Activated naive CD4-positive, alpha-beta T cell treated with Interleukin-2 at 50 U/mL for 16 hours (primary cell): Measurements from ENCODE around the gene EXOC3L4.

Source experiments
- DNase-seq: peaks from one replicate; pipeline ENCODE4 v3.0.0-alpha.2; 2020

Gene EXOC3L4

DNA sequence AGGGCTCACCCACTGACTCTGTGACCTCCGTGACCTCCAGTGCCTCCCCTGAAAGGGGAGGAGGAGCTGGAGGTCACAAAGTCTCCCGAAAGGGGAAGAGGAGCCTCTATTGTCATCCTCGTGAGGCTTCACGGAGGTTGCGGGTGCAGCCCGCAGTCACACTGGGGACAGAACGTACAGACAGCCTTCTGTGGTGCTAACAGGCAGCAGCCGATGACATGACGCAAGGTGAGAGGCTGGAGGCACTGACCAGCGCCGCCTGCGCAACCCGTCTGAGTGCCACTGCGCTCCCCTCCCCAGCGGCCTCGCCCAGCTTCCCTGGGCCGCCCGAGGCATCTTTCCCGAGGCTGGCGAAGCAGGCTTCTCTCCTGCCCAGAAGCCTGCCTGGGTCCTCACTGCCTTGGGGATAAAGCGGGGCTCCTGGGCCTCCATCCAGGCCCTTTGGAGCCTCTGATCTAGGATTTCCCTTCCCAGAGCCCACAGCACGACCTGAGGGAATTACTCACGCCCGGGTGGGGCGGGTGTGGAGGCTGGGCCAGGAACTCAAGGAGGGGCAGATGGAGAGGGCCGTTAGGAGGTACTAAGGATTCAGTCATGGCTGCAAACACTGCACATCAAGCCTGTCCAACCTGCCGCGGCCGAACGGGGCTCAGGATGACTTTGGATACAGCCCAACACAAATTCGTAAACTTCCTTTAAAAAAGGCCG lies 22.8 kb upstream of the EXOC3L4 start:
- no peak for DNase-seq

DNA sequence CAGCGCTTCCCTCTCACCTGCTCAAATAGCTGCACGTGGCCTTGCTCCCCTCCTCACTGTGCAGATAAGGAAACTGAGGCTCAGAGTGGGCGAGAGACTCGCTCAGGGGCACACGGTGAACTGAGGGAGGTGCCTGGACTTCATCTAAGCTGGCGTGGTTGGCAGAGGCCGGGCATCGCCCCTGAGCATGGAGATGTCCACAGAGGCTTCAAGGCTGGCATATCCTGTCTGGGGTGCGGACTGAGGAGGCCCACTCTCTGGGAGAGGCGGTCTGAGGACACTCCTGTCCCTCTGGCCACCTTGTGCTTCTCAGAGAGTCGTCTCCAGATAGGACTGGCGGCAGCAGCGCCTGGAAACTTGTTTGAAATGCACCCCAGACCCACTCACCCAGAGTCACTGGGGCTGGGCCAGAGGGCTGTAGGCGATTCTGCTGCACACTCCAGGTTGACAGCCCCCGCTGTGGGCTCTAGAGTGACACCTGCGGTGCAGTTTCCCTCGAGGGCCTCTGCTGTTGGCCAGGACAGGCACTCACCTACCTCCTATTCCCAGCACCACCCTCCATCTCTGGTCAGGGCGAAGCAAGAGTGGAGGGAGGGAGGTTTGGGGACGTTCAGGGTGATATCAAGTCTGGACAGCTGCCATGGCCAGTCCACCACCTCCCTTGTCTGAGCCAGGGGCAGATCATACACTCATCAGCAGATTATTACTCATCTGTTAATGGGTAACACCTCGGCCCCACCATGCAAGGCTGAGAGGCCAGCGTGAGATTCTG lies 21.7 kb upstream of the EXOC3L4 start:
- DNase-seq, result no peak

DNA sequence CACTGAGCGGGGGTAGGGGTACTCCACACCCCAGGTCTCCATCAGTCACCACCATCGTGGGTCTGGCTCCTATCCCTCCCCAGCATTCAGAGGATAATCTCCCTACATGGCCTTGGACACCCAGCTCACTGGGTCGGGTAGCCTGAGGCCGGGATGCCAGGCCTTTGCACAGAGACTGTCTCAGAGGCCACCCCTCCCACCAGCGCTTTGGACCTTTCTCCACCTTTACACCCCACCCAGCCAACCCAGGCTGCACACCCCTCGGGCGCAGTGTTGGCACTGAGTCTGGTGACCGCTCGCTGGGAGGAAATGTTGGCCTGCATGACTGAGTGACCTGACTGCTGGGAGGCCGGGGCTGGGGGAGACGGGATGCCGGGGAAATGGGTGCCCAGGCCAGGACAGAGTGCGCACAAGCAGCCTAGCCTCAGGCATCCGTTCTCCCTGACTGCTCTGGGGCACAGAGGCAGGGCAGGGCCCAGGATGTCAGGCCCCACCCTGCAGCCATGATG lies 21.1 kb upstream of the EXOC3L4 start:
- no peak for DNase-seq

DNA sequence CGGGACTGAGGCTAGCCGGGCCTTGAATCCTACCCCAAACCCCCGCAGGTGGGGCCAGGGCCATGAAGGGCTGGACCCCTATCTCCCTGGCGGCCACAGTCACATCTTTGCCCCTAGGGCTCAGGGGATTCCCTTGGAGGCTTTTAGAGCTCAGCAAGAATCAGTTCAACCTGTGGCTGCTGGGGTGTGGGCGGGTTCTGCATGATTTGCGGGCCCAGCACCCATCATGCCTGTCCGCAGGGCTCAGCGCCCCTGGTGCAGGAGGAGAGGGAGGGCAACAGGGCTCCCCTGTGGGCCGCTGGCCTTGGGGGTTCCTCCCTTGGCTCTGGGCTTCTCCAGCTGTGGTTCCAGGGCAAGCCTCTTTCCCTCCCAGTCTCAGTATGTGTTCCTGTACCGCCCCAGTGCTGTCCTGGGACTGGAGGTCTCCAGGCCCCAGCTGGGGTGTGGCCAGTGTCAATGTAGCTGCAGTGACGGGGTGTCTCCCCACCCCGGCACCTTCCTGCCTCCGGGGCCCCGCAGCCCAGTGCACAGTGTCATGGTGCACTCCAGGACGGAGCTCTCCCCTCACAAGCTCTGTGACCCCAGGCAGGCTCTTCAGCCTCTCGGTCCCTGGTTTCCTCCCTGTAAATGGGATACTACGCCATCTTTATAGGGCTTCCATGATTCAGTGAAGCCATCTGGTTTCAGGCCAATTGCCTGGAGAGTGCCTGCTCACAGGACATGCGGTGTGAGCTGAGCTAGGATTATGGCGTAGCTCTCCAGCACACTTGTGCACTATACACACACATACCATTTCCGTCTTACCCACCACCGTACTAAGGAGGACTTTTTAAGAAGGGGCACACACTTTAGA lies 20.4 kb upstream of the EXOC3L4 start:
- DNase-seq, result no peak

DNA sequence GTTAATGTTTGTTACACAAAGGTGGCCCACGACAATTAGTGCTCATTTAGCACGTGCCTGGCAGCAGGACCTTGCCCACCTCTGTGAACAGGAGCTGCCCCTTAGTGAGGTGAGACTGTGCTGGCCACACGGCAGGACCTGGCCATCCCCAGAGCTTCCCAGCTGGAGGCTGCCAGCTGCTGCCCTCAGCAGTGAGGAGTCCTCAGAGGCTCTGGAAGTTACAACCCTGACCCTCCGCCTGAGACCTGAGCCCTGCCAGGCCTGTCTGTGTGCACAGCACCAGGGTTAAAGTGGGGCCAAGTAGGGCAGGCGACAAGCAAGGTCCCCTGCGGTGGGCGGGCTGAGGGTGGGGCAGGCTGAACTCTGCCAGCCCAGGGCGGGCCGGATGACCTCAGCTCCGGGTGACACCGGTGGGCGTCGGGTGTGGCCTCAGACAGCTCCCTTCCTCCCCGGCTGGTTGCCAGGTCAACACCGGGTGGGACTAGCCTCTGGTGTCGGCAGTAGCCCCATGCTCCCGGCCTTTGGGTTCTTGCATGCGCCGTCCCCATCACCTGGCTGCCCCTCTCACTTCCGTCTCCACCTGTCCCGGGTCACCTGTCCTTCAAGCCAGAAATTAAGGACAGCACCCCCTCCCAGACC lies 19.7 kb upstream of the EXOC3L4 start:
- peak; percentile 29 for DNase-seq

DNA sequence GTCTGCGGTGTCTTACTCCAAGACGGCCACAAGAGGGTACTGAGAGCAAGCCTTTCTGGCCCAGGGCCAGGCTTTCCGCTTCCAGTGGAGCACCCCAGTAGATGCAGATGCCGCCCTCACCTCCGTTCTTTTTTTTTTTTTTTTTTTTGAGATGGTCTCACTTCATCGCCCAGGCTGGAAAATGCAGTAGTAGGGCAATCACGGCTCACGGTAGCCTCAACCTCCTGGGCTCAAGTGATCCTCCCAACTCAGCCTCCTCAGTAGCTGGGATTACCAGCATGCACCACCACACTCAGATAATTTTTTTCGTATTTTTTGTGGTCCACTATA lies 16.1 kb upstream of the EXOC3L4 start:
- peak; percentile 74 for DNase-seq

DNA sequence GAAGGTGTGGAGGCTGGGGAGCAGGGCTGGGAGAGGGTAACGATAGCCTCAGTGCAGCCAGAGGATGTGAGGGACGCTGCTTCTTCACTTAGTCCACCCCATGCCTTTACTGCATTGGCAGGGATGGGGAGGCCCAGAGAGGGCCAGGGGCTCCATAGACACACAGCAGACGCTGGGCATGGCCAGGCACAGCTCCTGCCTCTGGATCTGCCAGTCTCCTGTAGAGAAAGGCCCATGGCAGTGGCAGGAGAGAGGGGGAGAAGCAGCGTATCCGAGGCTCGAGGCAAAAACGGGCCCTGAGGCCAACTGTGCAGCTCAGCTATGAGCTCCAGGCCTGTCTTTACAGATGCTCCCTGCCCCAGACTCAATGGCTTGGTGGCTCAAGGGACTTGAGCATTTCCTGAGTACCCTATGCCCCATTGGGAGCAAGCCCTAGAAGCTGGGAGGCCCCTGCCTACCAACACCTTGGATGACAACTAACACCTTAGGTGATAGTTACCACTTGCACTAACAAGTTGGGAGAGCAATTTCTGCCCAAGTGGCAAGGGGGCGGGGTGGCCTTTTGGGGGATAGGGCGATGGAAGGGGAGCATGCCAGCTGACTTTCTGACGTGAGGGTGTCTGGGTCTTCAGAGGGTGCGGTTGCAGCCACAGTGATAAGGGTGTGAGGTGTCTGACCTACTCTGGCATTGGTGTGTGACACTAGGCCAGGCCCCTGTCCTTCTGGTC lies 15.5 kb upstream of the EXOC3L4 start:
- no peak for DNase-seq

DNA sequence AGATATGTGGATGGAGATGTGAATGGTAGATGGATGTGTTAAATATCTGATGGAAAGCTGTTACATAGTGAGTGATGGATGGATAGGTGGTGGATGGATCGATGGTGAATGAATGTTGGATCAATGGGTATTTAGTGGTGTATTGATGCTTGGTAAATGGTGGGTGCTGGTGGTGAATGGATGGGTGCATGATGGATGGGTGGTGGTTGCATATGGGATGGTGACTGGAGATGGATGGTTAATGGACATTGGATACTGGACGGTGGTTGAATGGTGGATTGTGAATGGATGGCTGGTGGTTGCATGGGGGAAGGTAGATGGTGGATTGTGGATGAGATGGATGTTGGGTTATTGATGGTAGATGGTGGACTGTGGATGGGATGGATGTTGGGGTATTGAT lies 12.6 kb upstream of the EXOC3L4 start:
- DNase-seq, result no peak

DNA sequence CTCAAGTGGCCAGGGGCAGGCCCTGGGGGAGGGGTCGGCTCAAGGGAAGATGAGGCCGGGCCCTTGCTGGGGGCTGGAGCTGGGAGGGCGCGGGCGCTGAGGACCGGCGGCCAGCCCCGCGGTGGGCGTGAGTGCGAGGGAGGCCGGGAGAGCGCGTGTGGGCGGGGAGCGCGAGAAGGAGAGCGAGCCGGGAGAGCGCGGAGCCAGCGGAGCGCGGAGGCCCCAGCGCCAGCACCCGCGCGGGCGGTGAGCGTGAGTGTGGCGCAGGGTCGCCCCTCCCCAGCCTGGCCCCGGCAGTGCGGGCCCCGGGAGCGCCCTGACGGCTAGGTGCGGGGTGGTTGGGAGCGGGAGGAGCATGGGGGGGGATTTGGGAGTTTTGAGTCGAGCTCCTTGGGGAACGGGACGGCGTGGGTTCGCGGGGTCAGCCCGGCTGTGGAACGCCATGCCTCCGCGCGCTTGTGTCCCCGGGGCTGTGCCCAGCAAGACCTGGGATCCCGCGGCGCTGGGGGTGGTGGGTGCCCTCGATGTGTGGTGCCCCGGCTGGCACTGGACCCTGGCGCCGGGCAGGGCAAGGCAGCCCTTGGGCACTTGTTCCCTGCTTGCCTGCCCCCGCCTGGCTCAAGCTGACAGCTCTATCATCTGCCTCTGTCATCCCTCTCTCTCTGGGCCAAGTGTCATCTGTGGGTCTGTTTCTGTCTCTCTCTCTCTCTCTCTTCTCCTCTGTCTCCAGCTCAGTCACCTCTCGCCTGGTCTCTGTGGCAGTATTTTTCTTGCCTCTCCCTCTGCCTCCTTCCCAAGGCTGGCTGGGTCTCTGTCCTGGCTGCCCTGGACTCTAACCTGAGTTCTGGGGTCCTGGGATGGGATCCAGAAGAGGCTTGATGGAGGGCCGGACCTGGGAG lies 10.3 kb upstream of the EXOC3L4 start, which contains the start of gene LBHD2:
TSS of gene LBHD2 (plus strand) at position 190 of the 899 bp plus-strand sequence. CDS start 1,803 bp downstream, outside the sequence.
- DNase-seq, result no peak

DNA sequence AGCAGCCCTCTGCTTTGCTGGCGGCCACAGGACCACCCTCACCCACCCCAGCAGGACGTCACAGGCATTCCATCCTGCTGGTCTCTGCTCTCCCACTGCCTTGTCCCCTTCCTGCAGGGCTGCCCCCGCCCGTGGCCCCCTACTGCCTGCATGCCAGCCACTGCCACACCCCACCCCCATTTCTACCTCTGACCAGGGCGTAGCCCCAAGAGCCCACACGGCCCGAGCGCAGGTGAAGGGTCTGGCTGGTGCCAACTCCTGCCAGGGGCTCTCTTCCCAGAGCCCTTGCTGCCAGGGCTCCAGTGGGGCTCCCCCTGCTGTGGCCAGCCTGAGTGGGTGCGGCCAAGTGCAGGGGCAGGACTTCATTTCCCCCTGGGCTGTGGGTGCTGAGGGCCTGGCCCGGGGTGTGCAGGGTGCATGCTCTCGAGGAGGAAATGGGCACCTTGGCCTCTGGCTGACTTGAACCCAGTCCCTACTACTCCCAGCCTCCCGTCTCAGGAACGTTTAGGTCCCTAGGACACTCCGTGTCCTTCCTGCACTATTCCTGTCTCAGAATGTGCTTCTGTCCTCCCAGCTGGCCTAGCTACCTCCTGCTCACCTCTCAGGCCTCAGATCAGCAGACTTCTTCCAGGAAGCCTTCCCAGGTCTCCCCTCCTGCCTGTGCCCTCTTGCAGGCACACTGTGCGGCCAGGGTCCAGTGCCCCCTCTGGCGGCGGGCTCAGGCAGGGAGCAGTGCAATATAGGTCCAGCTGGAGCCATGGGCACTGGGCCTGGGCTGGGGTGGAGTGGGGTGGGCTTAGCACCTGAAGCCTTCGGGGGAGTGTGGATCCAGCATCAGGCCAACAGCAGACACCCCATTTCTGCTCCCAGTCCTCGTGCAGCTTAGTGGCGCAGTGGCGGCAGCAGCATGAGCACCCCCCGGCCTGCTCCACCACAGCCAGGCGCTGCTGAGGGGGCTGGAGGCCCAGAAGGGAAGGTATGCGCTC lies 9.1 kb upstream of the EXOC3L4 start:
- no peak for DNase-seq

DNA sequence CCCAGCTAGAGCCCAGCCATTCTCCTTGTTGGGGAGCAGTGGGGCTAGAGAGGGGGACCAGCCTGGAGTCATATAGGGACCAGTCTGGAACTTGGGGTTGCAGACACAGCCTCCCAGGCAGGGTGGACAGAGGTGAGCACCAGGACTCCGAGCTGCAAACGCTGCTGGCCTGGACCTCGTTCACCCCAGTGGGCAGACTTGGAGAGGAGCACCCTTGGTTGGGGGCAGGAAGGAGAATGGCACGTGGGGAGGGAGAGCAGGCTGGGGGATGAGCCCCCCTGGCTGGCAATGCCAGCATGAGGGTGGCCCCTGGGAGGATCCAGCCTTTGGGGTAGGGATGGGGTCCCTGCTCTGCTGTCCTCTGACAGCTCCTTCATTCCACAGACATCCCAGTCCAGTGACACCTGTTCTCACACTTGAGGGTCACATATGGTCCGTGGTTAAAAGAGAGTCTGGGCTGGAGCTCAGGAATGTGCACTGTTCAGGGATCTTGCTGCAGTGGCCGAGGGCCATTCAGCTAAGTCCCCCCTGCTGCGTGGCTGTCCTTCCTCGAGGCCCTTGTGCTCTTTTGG lies 7.7 kb upstream of the EXOC3L4 start:
- no peak for DNase-seq

DNA sequence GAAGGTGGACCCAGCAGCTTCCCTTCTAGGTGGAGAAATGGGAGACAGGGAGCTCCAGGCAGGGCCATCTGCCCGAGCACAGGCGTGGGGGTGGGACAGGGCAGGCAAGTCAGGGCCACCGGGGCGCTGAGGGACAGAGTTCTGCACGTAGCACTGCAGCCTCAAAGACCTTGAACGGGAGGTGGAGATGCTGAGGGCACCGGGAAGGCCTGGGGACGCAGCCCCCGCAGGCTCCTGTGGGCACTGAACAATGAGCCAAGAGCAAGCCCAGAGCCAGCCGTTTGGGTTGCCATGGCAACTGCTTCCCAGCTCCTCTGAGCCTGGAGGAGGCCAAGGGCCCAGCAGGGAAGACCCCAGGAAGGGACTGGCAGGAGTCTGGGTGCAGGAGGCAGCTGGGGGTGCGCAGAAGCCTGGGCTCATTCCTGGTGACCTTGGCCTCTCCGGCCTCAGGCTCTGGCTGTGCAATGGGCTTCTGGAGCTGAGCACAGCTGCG lies 7.1 kb upstream of the EXOC3L4 start:
- no peak for DNase-seq

DNA sequence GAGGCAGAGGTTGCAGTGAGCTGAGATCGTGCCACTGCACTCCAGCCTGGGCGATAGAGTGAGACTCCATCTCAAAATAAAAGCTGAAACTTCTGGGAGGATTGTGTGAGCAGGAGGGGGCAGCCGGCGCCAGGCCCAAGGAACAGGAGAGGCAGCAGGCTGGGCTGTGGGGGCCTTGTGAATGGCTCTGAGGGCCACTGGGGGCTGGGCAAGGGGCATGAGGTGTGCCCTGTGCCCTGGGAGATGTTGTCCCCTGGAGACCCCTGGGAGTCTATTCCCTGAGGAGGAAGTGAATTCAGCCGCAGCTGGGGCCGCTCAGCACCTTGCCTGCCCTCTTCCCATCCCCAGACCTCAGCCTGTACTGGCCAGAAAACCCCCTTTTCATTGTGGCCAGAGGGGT lies 5.6 kb upstream of the EXOC3L4 start:
- DNase-seq, result no peak

DNA sequence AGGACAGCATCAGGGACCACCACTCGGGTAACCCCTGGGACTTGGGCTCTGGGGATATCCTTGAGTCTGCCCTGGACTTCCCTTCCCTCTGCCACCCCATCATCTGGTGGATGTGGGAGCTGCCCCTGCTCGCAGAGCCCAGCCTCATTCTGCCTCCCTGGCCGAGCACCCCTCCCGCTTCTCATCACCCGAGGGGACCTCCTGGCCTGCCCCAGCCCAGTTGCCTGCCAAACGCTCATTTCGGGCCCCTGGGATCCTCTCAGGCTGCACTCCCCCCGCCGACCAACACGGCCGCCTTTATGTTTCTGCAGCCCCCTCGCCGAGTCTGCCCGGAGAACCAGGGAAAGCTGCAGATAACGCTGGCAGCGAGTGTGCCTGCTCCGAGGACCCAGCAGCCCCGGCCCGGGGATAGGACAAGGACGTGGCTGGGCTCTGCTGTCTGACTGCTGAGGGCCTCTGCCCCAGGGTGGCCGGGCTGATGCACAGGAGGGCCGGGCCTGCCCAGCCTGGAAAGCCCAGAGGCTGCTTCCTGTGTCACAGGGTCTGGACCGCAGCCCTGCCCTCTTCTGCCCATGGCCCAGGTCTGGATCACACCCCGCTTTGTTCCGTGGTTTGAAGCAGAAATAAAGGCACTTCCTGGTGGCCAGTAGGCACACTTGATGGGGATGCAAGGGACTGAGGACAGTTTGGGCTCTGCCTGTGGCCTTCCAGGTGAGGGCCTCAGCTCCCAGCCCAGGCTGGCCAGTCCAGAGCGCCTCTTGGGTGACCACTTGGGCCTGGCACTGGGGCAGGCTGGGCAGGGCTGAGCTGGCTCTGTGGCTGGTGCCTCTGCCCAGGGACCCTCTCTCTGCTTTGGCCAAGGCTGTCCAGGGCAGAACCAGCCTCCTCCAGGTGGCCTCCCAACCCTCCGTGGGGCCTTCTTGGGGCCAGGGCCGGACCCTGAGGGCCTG lies 4.9 kb upstream of the EXOC3L4 start:
- DNase-seq, result no peak

DNA sequence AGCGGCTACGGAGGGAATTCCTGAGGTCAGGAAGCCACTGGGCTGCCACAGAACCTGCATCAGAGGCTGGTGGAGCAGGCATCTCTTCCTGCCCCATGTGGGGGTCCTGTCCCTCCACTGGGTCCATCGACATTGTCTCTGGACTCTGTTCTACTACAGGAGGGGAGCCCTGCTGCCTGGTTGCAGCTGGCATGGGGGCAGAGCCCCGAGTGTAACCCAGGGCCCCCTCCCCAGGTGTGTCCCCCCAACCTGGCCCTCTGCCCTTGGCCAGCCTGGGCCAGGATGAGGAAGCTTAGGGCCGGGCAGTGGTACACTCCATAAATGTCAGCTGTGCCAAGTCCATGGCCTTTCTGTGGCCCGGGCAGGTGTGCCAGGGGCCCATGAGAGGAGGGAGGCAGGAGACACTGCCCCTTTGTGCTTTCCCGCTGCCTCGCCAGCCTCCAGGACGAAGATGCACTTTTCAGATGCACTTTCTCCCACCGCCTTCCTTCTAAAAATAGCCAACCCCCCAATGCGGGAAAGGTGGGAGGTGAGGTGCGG lies 4.0 kb upstream of the EXOC3L4 start:
- no peak for DNase-seq

DNA sequence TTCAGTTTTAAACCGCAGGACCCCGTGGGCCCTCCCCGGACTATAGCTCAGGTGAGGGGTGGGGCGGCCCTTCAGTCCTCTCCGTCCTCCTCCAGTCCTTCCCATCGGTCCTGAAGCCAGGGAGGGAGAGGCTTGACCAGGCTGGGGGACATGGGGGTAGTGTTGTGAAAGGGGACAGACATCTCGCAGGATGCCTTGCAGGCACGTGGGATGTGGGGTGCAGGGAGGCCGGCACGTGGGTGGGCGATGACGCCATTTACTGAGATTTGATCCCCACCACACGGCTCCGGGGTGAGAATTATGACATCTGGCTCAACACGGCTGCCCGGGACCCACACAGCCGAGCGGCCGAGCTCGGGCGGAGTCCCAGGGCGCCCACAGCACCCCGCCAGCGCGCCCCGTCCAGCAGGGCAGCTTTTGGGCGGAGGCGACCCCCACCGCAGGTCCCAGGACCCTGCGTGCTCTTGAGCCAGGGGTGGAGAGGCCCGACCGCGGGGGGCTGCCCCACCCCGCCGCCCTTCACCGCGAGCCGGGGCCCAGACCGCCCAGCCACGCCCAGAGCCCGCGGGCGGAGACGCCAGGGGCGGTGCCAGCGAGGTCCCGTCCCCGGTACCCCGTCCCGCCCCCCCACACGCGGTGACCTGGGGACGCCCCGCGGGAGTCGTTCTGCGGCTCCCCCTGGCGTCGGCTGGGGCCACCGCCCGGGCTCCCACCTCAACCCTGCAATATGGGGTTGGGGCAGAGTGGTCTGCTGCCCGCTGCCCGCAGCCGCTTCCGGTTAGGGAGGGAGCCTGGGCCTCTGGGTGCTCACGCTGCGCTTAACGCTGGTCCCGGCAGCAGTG lies 3.3 kb upstream of the EXOC3L4 start:
- DNase-seq, result peak; percentile 81

DNA sequence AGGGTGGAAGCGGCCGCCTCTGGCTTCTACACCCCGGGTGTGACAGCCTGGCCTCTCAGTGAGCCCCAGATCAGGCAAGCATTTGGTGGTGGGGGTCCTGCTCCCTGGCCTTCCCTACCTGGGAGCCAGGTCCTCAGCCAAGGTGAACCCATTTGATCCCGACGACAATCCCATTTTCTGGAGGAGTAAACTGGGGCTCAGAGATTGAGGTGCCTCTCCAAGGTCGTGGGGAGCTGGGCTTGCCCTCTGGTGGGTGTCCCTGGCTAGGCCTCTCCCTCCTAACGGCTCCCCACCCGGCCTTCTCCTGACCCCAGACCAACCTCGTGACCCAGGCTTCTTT lies 2.7 kb upstream of the EXOC3L4 start:
- DNase-seq, result no peak
